ENCODE measurements around the gene GLB1L3.

GLB1L3 gene
- 0.18 to 5.1 (median 1.5) reads per million in 4 experiments for total RNA-seq

GRCh38 chr11:134275534-134276395 lies at the start of gene GLB1L3:
GLB1L3 (plus strand) TSS chr11:134276379; CDS start chr11:134276741, 362 bp downstream.
- DNase-seq: peak; percentile 63

GRCh38 chr11:134226806-134227325 lies 49.3 kb upstream of the GLB1L3 start:
- DNase-seq: no peak

GRCh38 chr11:134228625-134229024 lies 47.6 kb upstream of the GLB1L3 start:
- DNase-seq: no peak

GRCh38 chr11:134229126-134229790 lies 46.9 kb upstream of the GLB1L3 start:
- no peak for DNase-seq

GRCh38 chr11:134230339-134230738 lies 45.8 kb upstream of the GLB1L3 start:
- no peak for DNase-seq

- DNase-seq: no peak
Observed at GRCh38 chr11:134231958-134232659, 44.1 kb upstream of the GLB1L3 start.

- no peak for DNase-seq
Observed at GRCh38 chr11:134233729-134234179, 42.4 kb upstream of the GLB1L3 start.

GRCh38 chr11:134235399-134235798 lies 40.8 kb upstream of the GLB1L3 start:
- DNase-seq: no peak

- no peak for DNase-seq
Observed at GRCh38 chr11:134236834-134237556, 39.2 kb upstream of the GLB1L3 start.

GRCh38 chr11:134237557-134237922 lies 38.6 kb upstream of the GLB1L3 start:
- no peak for DNase-seq

- DNase-seq: no peak
Observed at GRCh38 chr11:134238956-134239355, 37.2 kb upstream of the GLB1L3 start.

- DNase-seq: no peak
Observed at GRCh38 chr11:134240592-134240991, 35.6 kb upstream of the GLB1L3 start.

GRCh38 chr11:134242376-134242775 lies 33.8 kb upstream of the GLB1L3 start:
- DNase-seq: no peak

GRCh38 chr11:134243913-134244312 lies 32.3 kb upstream of the GLB1L3 start:
- DNase-seq: no peak

GRCh38 chr11:134244593-134244992 lies 31.6 kb upstream of the GLB1L3 start:
- no peak for DNase-seq

- DNase-seq: no peak
Observed at GRCh38 chr11:134245434-134245833, 30.7 kb upstream of the GLB1L3 start.

GRCh38 chr11:134246100-134246499 lies 30.1 kb upstream of the GLB1L3 start:
- no peak for DNase-seq

- no peak for DNase-seq
Observed at GRCh38 chr11:134246678-134247077, 29.5 kb upstream of the GLB1L3 start.

GRCh38 chr11:134248910-134249480 lies 27.2 kb upstream of the GLB1L3 start:
- no peak for DNase-seq

- no peak for DNase-seq
Observed at GRCh38 chr11:134250246-134250645, 25.9 kb upstream of the GLB1L3 start.

- DNase-seq: no peak
Observed at GRCh38 chr11:134250675-134251074, 25.5 kb upstream of the GLB1L3 start.

Measured in effector CD8-positive, alpha-beta T cell (primary cell).